Measurements from ENCODE around the gene PCDHGC4.

PCDHGC4 gene

GRCh38 chr5:141495453-141495811, 10.6 kb downstream of the PCDHGC4 start:
- Histone ChIP-seq H3K9me3 (ENCODE audit: severe bottlenecking) (no peaks in the 10 kb centered on the region), H3K4me3 (ENCODE audit: severe bottlenecking) (no peak overlapping the region), H3K4me1 (ENCODE audit: insufficient read depth, poor library complexity, severe bottlenecking) (no peaks in the 10 kb centered on the region), H3K27ac (ENCODE audit: poor library complexity, severe bottlenecking) (no peak overlapping the region), H3K27me3 (ENCODE audit: insufficient read depth, poor library complexity, severe bottlenecking) (no peaks in the 10 kb centered on the region), H3K36me3 (ENCODE audit: low read depth) (no peaks in the 10 kb centered on the region; the same call in 1 of the 2 replicates)
- no peak for DNase-seq (ENCODE audit: low spot score)
- ATAC-seq (ENCODE audit: low read depth) = no peak
- TF ChIP-seq CTCF (IDR thresholded peaks at IDR 0.05; ENCODE audit: poor library complexity, severe bottlenecking) = no peak

GRCh38 chr5:141496038-141496437, 11.2 kb downstream of the PCDHGC4 start:
- Histone ChIP-seq H3K4me3 (ENCODE audit: severe bottlenecking) (no peak overlapping the region), H3K27ac (ENCODE audit: poor library complexity, severe bottlenecking) (no peak overlapping the region), H3K36me3 (ENCODE audit: low read depth) (no peaks in the 10 kb centered on the region; the same call in 1 of the 2 replicates), H3K9me3 (ENCODE audit: severe bottlenecking) (no peaks in the 10 kb centered on the region), H3K4me1 (ENCODE audit: insufficient read depth, poor library complexity, severe bottlenecking) (no peaks in the 10 kb centered on the region), H3K27me3 (ENCODE audit: insufficient read depth, poor library complexity, severe bottlenecking) (no peaks in the 10 kb centered on the region)
- no peak for ATAC-seq (ENCODE audit: low read depth)
- no peak for DNase-seq (ENCODE audit: low spot score)
- no peak for TF ChIP-seq CTCF (IDR thresholded peaks at IDR 0.05; ENCODE audit: poor library complexity, severe bottlenecking)

DNA sequence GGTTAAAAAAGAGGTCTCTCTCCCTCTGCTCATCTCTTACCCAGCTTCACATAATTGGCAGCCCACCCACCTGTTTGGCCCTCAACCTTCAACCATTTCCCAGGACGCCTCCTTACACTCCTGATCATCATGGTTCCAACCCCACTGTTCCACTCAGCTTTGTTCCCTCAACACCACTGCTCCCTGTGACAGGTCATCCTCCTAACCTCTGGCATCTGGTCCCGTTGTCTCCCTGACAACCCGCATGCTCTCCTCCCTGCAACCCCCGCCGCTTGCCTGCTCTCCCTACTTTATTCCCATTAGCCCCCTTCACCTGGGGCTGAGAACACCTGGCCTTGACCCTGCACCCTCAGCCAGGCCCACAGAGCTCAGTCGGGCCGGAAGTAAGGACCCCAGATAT, 16.9 kb downstream of the PCDHGC4 start:
- H3K27me3 ChIP-seq (ENCODE audit: insufficient read depth, poor library complexity, severe bottlenecking) = no peaks in the 10 kb centered on the region
- H3K4me1 ChIP-seq (ENCODE audit: insufficient read depth, poor library complexity, severe bottlenecking) = no peaks in the 10 kb centered on the region
- H3K27ac ChIP-seq (ENCODE audit: poor library complexity, severe bottlenecking) = no peak overlapping the region
- DNase-seq (ENCODE audit: low spot score) (no peak), ATAC-seq (ENCODE audit: low read depth) (no peak)
- no peaks in the 10 kb centered on the region; the same call in 1 of the 2 replicates for H3K36me3 ChIP-seq (ENCODE audit: low read depth)
- no peak overlapping the region for H3K4me3 ChIP-seq (ENCODE audit: severe bottlenecking)
- no peaks in the 10 kb centered on the region for H3K9me3 ChIP-seq (ENCODE audit: severe bottlenecking)
- no peak for TF ChIP-seq CTCF (IDR thresholded peaks at IDR 0.05; ENCODE audit: poor library complexity, severe bottlenecking)

DNA sequence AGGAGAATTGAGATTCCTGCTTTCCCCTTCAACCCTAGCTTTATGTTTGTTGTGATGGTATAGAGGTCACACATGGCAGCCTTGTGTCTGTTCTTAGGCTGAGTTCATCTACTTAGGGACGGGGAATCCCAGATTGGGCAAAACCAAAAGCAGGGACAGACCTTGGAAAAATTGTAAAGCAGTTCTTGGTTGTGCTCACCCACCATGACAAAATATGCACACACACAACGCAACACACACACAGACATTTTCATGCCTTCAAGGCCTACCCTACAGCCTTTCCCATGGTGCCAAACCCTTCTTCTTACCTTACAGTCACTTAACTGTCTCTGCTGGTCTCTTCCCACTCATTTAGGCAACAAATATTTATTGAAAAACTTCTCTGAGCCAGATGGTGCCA, 18.9 kb downstream of the PCDHGC4 start:
- H3K9me3 ChIP-seq (ENCODE audit: severe bottlenecking) = no peaks in the 10 kb centered on the region
- H3K4me3 ChIP-seq (ENCODE audit: severe bottlenecking) = no peak overlapping the region
- H3K27me3 ChIP-seq (ENCODE audit: insufficient read depth, poor library complexity, severe bottlenecking) = no peaks in the 10 kb centered on the region
- no peak for TF ChIP-seq CTCF (IDR thresholded peaks at IDR 0.05; ENCODE audit: poor library complexity, severe bottlenecking)
- H3K36me3 ChIP-seq (ENCODE audit: low read depth) = no peaks in the 10 kb centered on the region; the same call in 1 of the 2 replicates
- no peak overlapping the region for H3K27ac ChIP-seq (ENCODE audit: poor library complexity, severe bottlenecking)
- peaks cover 8% of the 10 kb centered on the region for H3K4me1 ChIP-seq (ENCODE audit: insufficient read depth, poor library complexity, severe bottlenecking)
- no peak for DNase-seq (ENCODE audit: low spot score)
- ATAC-seq (ENCODE audit: low read depth) = no peak

DNA sequence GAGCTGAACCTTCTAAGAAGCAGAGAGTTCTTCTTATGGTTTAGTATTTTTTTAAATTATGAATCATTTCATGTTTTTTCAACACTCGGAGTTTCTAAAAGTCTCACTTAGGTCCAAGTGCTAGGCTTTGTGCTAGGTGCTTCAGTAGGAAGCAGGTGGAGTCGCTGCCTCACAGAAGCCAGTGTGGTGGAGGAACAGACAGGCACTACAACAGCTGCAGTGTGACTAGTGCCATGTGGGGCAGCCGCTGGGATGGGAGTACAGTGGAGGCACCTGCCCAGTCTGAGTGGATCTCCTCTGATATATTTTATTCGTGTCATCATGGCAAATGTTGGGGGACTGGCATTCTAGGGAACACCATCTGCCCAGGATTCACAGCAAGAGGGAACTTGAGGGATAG, 19.4 kb downstream of the PCDHGC4 start:
- ATAC-seq (ENCODE audit: low read depth) = no peak

More for the DNA sequence above, 19.4 kb downstream of the PCDHGC4 start:
- TF ChIP-seq CTCF (IDR thresholded peaks at IDR 0.05; ENCODE audit: poor library complexity, severe bottlenecking) = no peak
- Histone ChIP-seq H3K36me3 (ENCODE audit: low read depth) (no peaks in the 10 kb centered on the region; the same call in 1 of the 2 replicates), H3K4me3 (ENCODE audit: severe bottlenecking) (no peak overlapping the region), H3K9me3 (ENCODE audit: severe bottlenecking) (no peaks in the 10 kb centered on the region), H3K4me1 (ENCODE audit: insufficient read depth, poor library complexity, severe bottlenecking) (peaks cover 12% of the 10 kb centered on the region), H3K27ac (ENCODE audit: poor library complexity, severe bottlenecking) (no peak overlapping the region), H3K27me3 (ENCODE audit: insufficient read depth, poor library complexity, severe bottlenecking) (no peaks in the 10 kb centered on the region)
- DNase-seq (ENCODE audit: low spot score) = no peak

Measured in RWPE2 (cell line).